Peyer's patch (tissue), 4 donors: ENCODE measurements around the gene TRIP6.

Experiments used
- POLR2A ChIP-seq, 2 donors: fragments of 450-650 bp; IDR thresholded peaks; one replicate each; pipeline ENCODE4 v1.5.1; 2017; ENCODE audit warnings: antibody characterized with exemption in 2 of 2, mild to moderate bottlenecking in 2 of 2, moderate library complexity in 2 of 2
- TF ChIP-seq, protein P1 (sequence below), 6 experiments: fragments of 450-650 bp in 4 of 6; fragments of 200-600 bp in 2 of 6; sonication (generic) in 1 of 6; IDR thresholded peaks; one replicate each; pipeline ENCODE4 v1.5.1; 2017 to 2019; ENCODE audit warnings: antibody characterized with exemption in 6 of 6, mild to moderate bottlenecking in 3 of 6, moderate library complexity in 1 of 6

- TF ChIP-seq, protein P1, sequence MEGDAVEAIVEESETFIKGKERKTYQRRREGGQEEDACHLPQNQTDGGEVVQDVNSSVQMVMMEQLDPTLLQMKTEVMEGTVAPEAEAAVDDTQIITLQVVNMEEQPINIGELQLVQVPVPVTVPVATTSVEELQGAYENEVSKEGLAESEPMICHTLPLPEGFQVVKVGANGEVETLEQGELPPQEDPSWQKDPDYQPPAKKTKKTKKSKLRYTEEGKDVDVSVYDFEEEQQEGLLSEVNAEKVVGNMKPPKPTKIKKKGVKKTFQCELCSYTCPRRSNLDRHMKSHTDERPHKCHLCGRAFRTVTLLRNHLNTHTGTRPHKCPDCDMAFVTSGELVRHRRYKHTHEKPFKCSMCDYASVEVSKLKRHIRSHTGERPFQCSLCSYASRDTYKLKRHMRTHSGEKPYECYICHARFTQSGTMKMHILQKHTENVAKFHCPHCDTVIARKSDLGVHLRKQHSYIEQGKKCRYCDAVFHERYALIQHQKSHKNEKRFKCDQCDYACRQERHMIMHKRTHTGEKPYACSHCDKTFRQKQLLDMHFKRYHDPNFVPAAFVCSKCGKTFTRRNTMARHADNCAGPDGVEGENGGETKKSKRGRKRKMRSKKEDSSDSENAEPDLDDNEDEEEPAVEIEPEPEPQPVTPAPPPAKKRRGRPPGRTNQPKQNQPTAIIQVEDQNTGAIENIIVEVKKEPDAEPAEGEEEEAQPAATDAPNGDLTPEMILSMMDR (IDR thresholded peaks at IDR 0.05): no peak
- no peak for TF ChIP-seq POLR2A (IDR thresholded peaks at IDR 0.05)
Observed at GRCh38 chr7:100827330-100828226, 39.6 kb upstream of the TRIP6 start, which contains the start of gene EPHB4.
